Dedifferentiated amniotic fluid mesenchymal stem cell (primary cell): ENCODE data around the gene RNF151.
"Not testable (repeated sequence)": the region's sequence is repeated elsewhere in the genome, so short reads cannot be mapped to it uniquely, and the experiment has no call there.

ENCODE experiments used
- DNase-seq: peaks from one replicate; pipeline ENCODE4 v3.0.0-alpha.2; 2016; ENCODE audit errors: extremely low spot score

RNF151 gene

DNA sequence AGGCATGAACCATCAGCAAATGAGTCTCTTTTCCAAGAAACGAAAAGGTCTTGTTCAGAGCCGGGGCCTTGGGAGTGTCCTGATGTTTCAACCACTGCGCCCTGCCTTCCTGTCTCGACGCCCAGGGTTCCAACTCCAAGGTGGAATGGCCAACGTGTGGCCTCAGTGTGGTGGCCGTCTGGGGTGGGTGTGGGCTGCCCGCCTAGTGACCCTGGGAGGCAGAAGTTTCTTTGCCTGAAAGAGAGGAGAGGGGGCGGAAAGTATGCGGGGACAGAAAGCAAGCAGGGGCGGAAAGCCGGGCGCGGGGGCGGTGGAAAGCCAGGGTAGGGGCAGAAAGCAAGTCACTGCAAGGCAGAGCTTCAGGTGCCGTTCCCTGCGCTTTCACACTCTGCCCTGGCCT is 27.7 kb upstream of the RNF151 start:
- DNase-seq, result no peak

- DNase-seq, result not testable (repeated sequence)
These were observed 26.8 kb upstream of the RNF151 start for GRCh38 chr16:1939833-1940232.

- DNase-seq, result no peak
These were observed 26.1 kb upstream of the RNF151 start for GRCh38 chr16:1940273-1941161.

GRCh38 chr16:1941162-1942046 is 25.3 kb upstream of the RNF151 start:
- DNase-seq, result no peak

DNA sequence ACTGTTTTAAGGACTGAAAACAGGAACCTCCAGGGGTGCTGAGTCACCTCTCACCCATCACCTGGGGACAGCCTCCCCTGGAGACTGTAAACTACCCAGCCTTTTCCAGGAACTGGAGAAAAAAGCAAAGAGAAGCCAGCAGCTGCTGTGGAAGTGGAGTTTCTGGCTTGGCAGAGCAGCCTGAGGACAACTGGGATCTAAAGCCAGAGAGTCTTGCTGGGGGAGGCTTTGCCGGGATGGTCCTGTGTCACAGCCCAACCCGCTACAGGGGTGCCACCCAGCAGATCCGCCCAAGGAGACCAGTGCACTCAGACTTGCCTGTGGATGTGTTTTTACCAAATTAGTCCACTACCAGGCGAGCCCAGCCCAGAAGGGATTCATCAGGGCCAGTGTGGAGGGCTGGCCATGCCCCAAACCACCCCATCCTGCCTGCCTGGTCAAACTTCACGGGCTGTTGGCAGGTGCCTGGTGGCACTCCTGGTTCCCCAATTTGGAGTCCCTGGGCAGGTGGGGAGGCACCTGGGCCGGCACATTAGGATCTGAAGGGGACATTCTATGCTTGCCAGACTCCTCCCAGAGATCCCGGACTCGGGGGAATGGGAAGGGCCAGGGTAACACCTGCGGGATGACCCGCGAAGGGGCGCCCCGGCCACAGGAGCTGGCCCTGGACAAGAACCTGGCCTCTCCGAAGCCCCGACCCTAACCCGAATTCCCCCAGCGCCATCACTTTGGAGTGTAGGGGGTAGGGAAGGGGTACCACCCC is 24.4 kb upstream of the RNF151 start:
- no peak for DNase-seq

GRCh38 chr16:1942810-1943726 is 23.6 kb upstream of the RNF151 start, which contains the start of gene MSRB1:
TSS of gene MSRB1 (minus strand) at chr16:1943199. CDS start at chr16:1943156, 43 bp downstream.
- DNase-seq, result peak; percentile 98

DNA sequence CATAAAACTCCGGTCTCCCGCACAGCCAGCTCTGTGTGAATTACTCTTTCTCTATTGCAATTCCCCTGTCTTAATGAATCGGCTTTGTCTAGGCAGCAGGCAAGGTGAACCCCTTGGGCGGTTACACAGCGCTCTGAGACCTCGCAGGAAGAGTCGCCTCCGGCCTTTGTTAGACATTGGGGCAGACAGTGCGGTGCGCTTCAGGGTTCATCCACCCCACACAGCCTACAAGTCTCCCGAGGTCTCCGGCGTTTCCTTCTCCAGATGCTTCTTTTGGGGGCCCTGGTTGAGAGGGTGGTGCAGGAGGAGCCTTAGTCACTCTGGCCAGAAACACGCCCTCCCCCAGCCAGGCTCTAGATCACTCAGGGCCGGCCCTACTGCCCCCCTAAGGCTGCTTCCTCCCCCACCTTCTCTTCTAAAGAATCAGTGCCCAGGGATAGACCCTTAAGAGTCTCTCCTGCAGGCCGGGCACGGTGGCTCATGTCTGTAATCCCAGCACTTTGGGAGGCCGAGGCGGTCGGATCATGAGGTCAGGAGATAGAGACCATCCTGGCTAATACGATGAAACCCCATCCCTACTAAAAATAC is 21.9 kb upstream of the RNF151 start:
- DNase-seq, result no peak

DNA sequence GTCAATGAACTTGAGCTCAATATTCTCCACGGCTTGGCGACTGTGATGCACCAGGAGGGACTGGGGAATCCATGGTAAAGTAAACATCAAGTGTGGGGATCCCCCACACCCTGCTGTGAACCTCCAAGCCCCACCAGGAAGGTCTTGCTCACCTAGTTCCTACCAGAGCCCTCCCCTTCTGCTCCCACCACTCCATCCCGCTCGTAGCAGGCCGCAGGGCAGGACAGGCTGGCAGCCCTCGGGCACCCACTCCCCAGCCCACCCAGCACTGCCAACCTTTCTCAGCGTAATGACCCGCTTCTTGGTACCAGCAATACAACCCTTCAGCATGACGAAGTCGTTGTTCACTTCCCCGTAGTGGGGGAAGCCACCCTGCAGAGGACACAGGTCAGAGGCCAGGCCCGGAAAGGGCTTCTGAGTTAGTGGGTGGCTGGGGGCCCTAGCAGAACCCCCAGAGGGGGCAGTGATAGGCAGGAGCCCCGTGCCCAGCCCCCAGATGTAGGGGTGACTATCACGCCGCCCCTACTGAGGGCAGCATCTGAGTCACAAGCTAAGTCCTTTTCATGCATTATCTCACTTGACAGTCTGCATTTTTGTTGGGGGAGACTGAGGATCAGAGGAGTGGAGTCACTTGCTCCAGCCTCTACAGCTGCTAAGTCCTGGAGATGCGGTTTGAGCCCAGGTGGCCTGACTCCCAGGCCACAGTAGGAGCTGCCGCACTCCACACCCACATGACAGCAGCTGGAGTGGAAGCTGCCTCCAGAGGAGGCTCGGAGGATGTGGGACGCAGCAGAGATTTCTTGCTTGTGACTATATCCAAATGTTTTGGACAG is 20.9 kb upstream of the RNF151 start:
- DNase-seq, result no peak

- DNase-seq, result no peak
These were observed 19.9 kb upstream of the RNF151 start for GRCh38 chr16:1946495-1947368.

DNA sequence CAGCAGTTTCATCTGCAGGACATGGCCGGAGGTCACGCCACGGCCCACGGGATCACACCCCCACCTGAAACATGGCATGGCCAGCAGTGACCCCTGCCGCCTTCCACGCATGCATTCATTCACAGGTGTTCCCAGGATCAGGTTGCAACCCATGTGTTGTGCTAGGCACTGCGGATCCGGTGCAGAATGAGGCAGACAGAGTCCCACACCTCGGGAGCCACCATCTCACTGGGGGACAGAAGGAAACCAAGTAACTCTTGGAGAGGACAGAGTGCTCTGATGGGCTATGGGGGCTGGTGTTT is 19.3 kb upstream of the RNF151 start:
- DNase-seq, result no peak

DNA sequence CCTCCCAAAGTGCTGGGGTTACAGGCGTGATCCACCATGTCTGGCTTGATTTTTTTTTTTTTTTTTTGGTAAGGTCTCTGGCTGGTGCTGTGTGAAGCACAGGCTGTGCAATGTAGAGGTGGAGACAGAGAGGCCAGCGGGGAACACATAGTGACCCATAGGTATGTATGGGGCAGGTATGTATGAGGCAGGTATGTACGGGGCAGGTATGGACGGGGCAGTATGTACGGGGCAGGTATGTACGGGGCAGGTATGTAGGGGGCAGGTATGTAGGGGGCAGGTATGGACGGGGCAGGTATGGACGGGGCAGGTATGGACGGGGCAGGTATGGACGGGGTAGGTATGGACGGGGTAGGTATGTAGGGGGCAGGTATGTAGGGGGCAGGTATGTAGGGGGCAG is 17.1 kb upstream of the RNF151 start:
- DNase-seq, result no peak

- no peak for DNase-seq
These were observed 16.6 kb upstream of the RNF151 start for GRCh38 chr16:1950047-1950446.

- DNase-seq, result no peak
These were observed 16.1 kb upstream of the RNF151 start for GRCh38 chr16:1950559-1950958.

- no peak for DNase-seq
These were observed 12.9 kb upstream of the RNF151 start for GRCh38 chr16:1953734-1954133.

DNA sequence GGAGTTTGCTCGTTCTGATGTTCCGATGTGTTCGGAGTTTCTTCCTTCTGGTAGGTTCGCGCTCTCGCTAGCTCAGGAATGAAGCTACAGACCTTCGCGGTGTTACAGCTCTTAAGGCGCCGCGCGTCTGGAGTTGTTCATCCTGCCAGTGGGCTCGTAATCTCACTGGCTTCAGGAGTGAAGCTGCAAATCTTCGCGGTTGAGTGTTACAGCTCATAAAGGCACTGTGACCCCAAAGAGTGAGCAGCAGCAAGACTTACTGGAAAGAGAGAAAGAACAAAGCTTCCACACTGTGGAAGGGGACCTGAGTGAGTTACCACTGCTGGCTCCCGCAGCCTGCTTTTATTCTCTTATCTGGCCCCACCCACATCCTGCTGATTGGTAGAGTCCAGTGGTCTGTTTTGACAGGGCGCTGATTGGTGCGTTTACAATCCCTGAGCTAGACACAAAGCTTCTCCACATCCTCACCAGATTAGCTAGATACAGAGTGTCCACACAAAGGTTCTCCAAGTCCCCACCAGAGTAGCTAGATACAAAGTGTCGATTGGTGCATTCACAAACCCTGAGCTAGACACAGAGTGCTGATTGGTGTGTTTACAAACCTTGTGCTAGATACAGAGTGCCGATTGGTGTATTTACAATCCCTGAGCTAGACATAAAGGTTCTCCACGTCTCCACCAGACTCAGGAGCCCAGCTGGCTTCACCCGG is 9.1 kb upstream of the RNF151 start:
- not testable (repeated sequence) for DNase-seq

DNA sequence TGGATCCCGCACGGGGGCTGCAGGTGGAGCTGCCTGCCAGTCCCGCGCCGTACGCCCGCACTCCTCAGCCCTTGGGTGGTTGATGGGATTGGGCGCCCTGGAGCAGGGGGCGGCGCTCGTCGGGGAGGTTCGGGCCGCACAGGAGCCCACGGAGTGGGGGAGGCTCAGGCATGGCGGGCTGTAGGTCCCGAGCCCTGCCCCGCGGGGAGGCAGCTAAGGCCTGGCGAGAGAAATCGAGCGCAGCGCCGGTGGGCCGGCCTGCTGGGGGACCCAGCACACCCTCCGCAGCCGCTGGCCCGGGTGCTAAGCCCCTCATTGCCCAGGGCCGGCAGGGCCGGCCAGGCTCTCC is 8.5 kb upstream of the RNF151 start:
- not testable (repeated sequence) for DNase-seq

DNA sequence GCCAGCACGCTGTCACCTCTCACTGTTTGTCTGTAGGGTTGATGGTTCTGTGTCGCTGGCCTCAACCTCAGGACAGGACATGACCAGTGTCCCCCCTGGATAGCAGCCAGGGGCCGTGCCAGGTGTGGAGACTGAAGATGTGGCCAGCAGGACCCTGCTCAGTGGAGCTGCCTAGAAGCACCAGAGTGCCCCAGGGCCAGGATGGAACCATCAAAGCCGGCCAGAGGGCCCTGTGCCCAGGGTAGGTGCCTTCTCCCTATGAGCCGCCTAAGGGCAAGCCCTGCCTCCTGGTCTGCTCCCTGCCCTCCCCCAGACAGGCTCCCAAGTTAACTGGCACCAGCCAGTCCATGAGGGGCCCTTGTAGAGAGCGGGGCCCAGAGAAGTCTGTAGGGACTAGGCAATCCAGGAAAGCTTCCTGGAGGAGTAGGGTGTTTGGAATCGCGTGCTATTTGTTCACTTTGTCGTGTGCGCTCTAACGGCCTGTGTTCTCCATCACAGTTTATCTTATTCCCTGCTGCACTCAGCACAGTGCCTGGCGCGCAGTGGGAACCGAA is 7.9 kb upstream of the RNF151 start:
- no peak for DNase-seq
